Tibial nerve (tissue), 4 donors: ENCODE measurements around the gene ANGPTL4. TPM values are rescaled to one million over a fixed set of nuclear protein-coding genes. Genes with fewer than 3 reads are reported as not detected.

ENCODE experiments used
- DNase-seq, 2 donors: peaks; one replicate each; pipeline ENCODE4 v3.0.0-alpha.2; 2019; ENCODE audit warnings: low spot score in 2 of 2
- H3K27ac ChIP-seq, 4 donors: fragments of 200-600 bp; sonication (generic) in 3 of 4; one replicate each; pipeline ENCODE4 v1.5.1; 2017 to 2019; ENCODE audit warnings: mild to moderate bottlenecking in 1 of 4
- H3K27me3 ChIP-seq, 2 donors: fragments of 200-600 bp; sonication (generic) in 1 of 2; one replicate each; pipeline versions ENCODE4 v1.5.1 to v1.6.0; 2017 to 2019
- H3K36me3 ChIP-seq, 3 donors: fragments of 200-600 bp; sonication (generic); one replicate each; pipeline ENCODE4 v1.5.1; 2018 to 2019
- H3K4me1 ChIP-seq, 4 donors: fragments of 200-600 bp; sonication (generic) in 3 of 4; one replicate each; pipeline ENCODE4 v1.5.1; 2017 to 2019
- H3K4me3 ChIP-seq, 4 donors: fragments of 200-600 bp; sonication (generic) in 3 of 4; one replicate each; pipeline ENCODE4 v1.5.1; 2017 to 2019; ENCODE audit warnings: mild to moderate bottlenecking in 1 of 4, moderate library complexity in 1 of 4
- H3K9me3 ChIP-seq, 4 donors: fragments of 200-600 bp; sonication (generic) in 3 of 4; one replicate each; pipeline ENCODE4 v1.5.1; 2017 to 2019
- EP300 ChIP-seq, 2 donors: sonication (generic); formaldehyde crosslinking; IDR thresholded peaks; one replicate each; pipeline ENCODE4 v1.6.1; 2017; ENCODE audit warnings: antibody characterized with exemption in 2 of 2, mild to moderate bottlenecking in 1 of 2
- POLR2A ChIP-seq, 2 donors: fragments of 450-650 bp; IDR thresholded peaks; one replicate each; pipeline ENCODE4 v1.6.1; 2017; ENCODE audit warnings: antibody characterized with exemption in 2 of 2, mild to moderate bottlenecking in 2 of 2, moderate library complexity in 2 of 2
- WGBS, 2 donors: methylation state at CpG; one replicate each; pipeline ENCODE4 v1.1.5; 2018; 5-methylcytosine and 5-hydroxymethylcytosine counted together
- total RNA-seq, 4 donors: library from RNA; depleted of rRNA; stranded (reverse); fragments of >200 nt; gene quantifications; one replicate each; pipeline ENCODE4 v1.1.0, GENCODE V29; 2016
- TF ChIP-seq, protein P1 (sequence below), 5 experiments: fragments of 200-600 bp in 3 of 5; fragments of 450-650 bp in 2 of 5; sonication (generic) in 3 of 5; IDR thresholded peaks; one replicate each; pipeline ENCODE4 v1.5.1; 2016 to 2019; ENCODE audit warnings: antibody characterized with exemption in 5 of 5, mild to moderate bottlenecking in 3 of 5, moderate library complexity in 2 of 5

Gene ANGPTL4
- total RNA-seq, 4 donors from 2014 or later, result 52.2 to 256 (median 75.6) TPM

DNA sequence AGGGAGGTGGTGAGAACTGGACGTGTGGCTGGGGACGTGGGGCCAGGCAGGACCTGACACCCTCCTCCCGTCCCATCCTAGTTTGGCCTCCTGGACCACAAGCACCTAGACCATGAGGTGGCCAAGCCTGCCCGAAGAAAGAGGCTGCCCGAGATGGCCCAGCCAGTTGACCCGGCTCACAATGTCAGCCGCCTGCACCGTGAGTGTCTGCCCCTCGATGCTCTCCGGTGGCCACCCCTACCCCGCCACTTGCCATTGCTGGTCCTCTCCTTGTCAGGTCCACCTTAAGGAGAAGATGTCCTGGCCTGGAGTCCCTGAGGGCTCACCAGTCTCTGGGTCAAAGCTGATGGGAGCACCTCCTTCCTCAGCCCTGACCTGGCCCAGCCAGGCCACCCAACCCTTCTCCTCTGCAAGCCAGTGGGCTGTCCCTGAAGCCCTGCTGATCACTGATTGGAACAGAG is 2.2 kb downstream of the ANGPTL4 start:
- TF ChIP-seq POLR2A (IDR thresholded peaks at IDR 0.05), result no peak
- TF ChIP-seq, protein P1, sequence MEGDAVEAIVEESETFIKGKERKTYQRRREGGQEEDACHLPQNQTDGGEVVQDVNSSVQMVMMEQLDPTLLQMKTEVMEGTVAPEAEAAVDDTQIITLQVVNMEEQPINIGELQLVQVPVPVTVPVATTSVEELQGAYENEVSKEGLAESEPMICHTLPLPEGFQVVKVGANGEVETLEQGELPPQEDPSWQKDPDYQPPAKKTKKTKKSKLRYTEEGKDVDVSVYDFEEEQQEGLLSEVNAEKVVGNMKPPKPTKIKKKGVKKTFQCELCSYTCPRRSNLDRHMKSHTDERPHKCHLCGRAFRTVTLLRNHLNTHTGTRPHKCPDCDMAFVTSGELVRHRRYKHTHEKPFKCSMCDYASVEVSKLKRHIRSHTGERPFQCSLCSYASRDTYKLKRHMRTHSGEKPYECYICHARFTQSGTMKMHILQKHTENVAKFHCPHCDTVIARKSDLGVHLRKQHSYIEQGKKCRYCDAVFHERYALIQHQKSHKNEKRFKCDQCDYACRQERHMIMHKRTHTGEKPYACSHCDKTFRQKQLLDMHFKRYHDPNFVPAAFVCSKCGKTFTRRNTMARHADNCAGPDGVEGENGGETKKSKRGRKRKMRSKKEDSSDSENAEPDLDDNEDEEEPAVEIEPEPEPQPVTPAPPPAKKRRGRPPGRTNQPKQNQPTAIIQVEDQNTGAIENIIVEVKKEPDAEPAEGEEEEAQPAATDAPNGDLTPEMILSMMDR (IDR thresholded peaks at IDR 0.05), result no peak
- no peak for TF ChIP-seq EP300 (IDR thresholded peaks at IDR 0.05)
- Histone ChIP-seq H3K4me3 (peak overlapping the region in 2 of 4 donors; percentile 65 to 88), H3K9me3 (no peaks in the 10 kb centered on the region), H3K4me1 (peaks cover 0 to 94% (median 66%) of the 10 kb centered on the region in 4 donors), H3K27me3 (no peaks in the 10 kb centered on the region), H3K27ac (peak overlapping the region in 2 of 4 donors; percentile 85 to 93), H3K36me3 (peaks cover 0 to 1% (median 0%) of the 10 kb centered on the region in 3 donors)
- DNase-seq, result no peak
- 89 to 97% methylated on average over 11 of the region's 11 CpGs for WGBS, 2 donors

DNA sequence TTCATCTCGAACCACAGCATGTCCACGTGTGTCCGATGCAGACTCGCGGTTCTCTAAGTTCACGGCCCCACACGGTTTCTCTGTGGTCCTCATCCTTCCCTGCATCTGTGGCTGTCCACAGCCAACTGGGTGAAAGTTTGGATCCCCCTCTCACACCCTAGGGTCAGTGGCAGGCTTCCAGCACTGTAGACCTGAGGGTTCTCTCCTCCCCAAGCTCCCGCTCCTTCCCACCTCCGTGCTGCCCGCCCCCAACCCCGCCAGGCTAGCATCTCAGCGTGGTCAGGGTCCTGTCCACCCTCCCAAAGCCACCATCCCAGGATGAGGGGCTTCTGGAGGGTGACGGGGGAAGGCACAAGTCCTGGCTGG is 3.0 kb downstream of the ANGPTL4 start:
- H3K27me3 ChIP-seq, result no peaks in the 10 kb centered on the region
- no peaks in the 10 kb centered on the region for H3K9me3 ChIP-seq
- peak overlapping the region; percentile 6 to 93 (median 71) for H3K27ac ChIP-seq
- 29 to 37% methylated on average over 13 of the region's 13 CpGs for WGBS, 2 donors
- H3K4me3 ChIP-seq, result peak overlapping the region in 2 of 4 donors; percentile 65 to 88
- H3K36me3 ChIP-seq, result peaks cover 0 to 6% (median 0%) of the 10 kb centered on the region in 3 donors
- TF ChIP-seq EP300 (IDR thresholded peaks at IDR 0.05) (no peak), POLR2A (IDR thresholded peaks at IDR 0.05) (no peak)
- TF ChIP-seq, protein P1 (IDR thresholded peaks at IDR 0.05), result no peak
- peaks cover 0 to 94% (median 60%) of the 10 kb centered on the region in 4 donors for H3K4me1 ChIP-seq
- DNase-seq, result no peak

DNA sequence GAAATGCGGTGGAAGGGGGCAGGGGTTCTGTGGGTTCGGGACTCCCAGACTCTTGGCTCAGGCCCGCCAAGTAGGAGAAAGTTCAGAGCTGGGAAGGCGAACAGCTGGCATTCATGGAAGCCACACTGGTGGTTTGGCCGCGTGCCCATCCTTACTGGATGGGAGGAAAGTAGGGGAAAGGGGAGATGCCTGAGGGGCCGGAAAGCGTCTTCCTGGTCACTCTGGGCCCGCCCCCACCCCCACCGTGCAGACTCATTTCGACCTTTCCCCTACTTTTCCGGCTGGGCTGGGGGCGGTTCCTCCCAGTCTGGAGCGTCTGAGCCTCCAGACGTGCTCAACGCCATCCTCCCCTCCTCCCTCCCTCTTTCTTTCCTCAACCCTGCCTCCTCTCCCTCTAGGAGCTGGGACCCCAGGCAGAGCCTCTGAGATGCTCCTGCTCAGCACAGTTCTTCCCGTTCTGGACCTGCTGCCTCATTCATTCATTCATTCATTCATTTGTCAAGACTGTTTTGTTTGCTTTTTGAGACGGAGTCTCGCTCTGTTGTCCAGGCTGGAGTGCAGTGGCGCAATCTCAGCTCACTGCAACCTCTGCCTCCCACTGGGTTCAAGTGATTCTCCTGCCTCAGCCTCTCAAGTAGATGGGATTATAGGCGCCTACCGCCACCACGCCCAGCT is 3.5 kb downstream of the ANGPTL4 start:
- Histone ChIP-seq H3K4me3 (peak overlapping the region in 2 of 4 donors; percentile 65 to 88), H3K9me3 (no peaks in the 10 kb centered on the region), H3K27me3 (no peaks in the 10 kb centered on the region), H3K36me3 (peaks cover 0 to 6% (median 0%) of the 10 kb centered on the region in 3 donors), H3K27ac (peak overlapping the region; percentile 6 to 93 (median 71)), H3K4me1 (peaks cover 0 to 89% (median 55%) of the 10 kb centered on the region in 4 donors)
- peak; percentile 75 to 80 for DNase-seq
- TF ChIP-seq POLR2A (IDR thresholded peaks at IDR 0.05), result no peak
- TF ChIP-seq, protein P1 (IDR thresholded peaks at IDR 0.05), result no peak
- peak; percentile 82 to 89 for TF ChIP-seq EP300 (IDR thresholded peaks at IDR 0.05)
- 14 to 18% methylated on average over 23 of the region's 23 CpGs for WGBS, 2 donors

DNA sequence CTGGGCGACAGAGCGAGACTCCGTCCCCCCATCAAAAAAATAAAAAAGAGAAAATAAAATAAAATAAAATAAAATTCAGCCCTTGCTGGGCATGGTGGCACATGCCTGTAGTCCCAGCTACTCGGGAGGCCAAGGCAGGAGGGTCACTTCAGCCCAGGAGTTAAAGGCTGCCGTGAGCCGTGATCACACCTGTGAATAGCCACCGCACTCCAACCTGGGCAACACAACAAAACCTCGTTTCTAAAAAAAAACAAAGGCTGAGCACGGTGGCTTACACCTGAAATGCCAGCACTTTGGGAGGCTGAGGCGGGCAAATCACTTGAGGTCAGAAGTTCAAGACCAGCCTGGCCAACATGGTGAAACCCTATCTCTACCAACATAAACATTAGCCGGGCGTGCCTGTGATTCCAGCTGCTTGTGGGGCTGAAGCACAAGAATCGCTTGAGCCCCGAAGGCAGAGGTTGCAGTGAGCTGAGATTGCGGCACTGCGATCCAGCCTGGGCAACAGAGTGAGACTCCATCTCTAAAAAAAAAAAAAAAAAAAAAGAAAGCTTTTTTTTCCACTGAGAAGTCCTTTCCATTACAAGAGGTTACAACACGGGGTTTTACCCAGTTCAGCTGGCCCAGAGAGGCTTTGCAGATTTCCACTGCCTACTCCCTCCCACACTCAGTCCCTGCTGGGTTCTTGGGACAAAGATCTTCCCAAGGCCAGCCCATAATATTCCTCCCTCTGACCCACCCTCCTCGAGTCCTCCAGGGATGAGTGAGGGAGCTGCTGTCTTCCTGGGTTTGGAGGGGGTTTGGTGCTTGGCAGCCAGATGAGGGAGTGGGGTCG is 6.4 kb downstream of the ANGPTL4 start:
- 68 to 74% methylated on average over 19 of the region's 19 CpGs for WGBS, 2 donors
- peak overlapping the region; percentile 34 to 93 (median 64) for H3K27ac ChIP-seq
- peaks cover 0 to 74% (median 40%) of the 10 kb centered on the region in 4 donors for H3K4me1 ChIP-seq
- H3K4me3 ChIP-seq, result peak overlapping the region in 1 of 4 donors; percentile 37
- no peaks in the 10 kb centered on the region for H3K27me3 ChIP-seq
- TF ChIP-seq, protein P1 (IDR thresholded peaks at IDR 0.05), result no peak
- peak; percentile 14 to 70 for TF ChIP-seq EP300 (IDR thresholded peaks at IDR 0.05)
- TF ChIP-seq POLR2A (IDR thresholded peaks at IDR 0.05), result peak in 1 of 2 donors; percentile 38
- DNase-seq, result peak in 1 of 2 donors; percentile 56
- H3K36me3 ChIP-seq, result peaks cover 0 to 31% (median 0%) of the 10 kb centered on the region in 3 donors
- H3K9me3 ChIP-seq, result no peaks in the 10 kb centered on the region
